ENCODE data around the gene ENTHD1. TPM values are rescaled to one million over a fixed set of nuclear protein-coding genes. Genes with fewer than 3 reads are reported as not detected.

ENTHD1 gene
- total and polyA plus RNA-seq, 9 of the 15 experiments (the other 6 are each of a cell fraction or from before 2014, with no cell fraction given): 0.13 to 0.98 (median 0.35) TPM

- TF ChIP-seq CTCF (IDR thresholded peaks at IDR 0.05 in 2 of 3, conservative IDR thresholded peaks at IDR 0.05 in 1 of 3; ENCODE audit: insufficient read depth in 2 of 3, low read depth in 1 of 3, low read length in 3 of 3) (no peak), SRSF3 (IDR thresholded peaks at IDR 0.05; ENCODE audit: insufficient read depth, low read length) (no peak), GTF3C2 (IDR thresholded peaks at IDR 0.05; ENCODE audit: borderline replicate concordance, extremely low read depth, insufficient read length) (no peak), MAZ (CRISPR knock-in tag; conservative IDR thresholded peaks at IDR 0.05 in 1 of 2, IDR thresholded peaks at IDR 0.05 in 1 of 2) (no peak), YY1 (IDR thresholded peaks at IDR 0.05; ENCODE audit: borderline replicate concordance in 1 of 3, control insufficient read depth in 1 of 3, extremely low read depth in 1 of 3, insufficient read depth in 3 of 3, insufficient read length in 1 of 3, insufficient replicate concordance in 2 of 3, low read depth in 1 of 3, low read length in 2 of 3) (no peak), HINFP (tag; conservative IDR thresholded peaks at IDR 0.05; ENCODE audit: low read depth) (no peak), BRD9 (IDR thresholded peaks at IDR 0.05; ENCODE audit: low read depth, partially characterized antibody) (no peak)
Observed at GRCh38 chr22:39925273-39925672, 31.7 kb upstream of the ENTHD1 start (continued).

Data from K562 (cell line).